Liver (tissue), 3 donors: ENCODE results near the gene TJAP1.

ENCODE experiments used
- EGR1 ChIP-seq, 2 donors: IDR thresholded peaks; 2 replicates each; pipeline ENCODE4 v1.6.1; 2016 to 2018; ENCODE audit warnings: antibody characterized with exemption in 2 of 2, low read depth in 2 of 2
- FOXA1 ChIP-seq: IDR thresholded peaks from 2 replicates; pipeline ENCODE4 v1.6.1; 2016; ENCODE audit warnings: antibody characterized with exemption
- GABPA ChIP-seq, 2 donors: IDR thresholded peaks in 1 of 2; conservative IDR thresholded peaks in 1 of 2; 2 replicates each; pipeline ENCODE4 v1.6.1; 2016; ENCODE audit warnings: antibody characterized with exemption in 2 of 2, mild to moderate bottlenecking in 1 of 2, moderate library complexity in 1 of 2
- JUND ChIP-seq, 2 donors: IDR thresholded peaks; 2 replicates each; pipeline ENCODE4 v1.6.1; 2016; ENCODE audit warnings: antibody characterized with exemption in 2 of 2
- REST ChIP-seq: IDR thresholded peaks from 2 replicates; pipeline ENCODE4 v1.6.1; 2016; ENCODE audit warnings: antibody characterized with exemption, mild to moderate bottlenecking
- RXRA ChIP-seq, 2 donors: IDR thresholded peaks; 2 replicates each; pipeline ENCODE4 v1.6.1; 2017 to 2018; ENCODE audit warnings: antibody characterized with exemption in 2 of 2, mild to moderate bottlenecking in 1 of 2
- SP1 ChIP-seq: IDR thresholded peaks from 2 replicates; pipeline ENCODE4 v1.6.1; 2018; ENCODE audit warnings: antibody characterized with exemption, mild to moderate bottlenecking
- TAF1 ChIP-seq: conservative IDR thresholded peaks from 2 replicates; pipeline ENCODE4 v1.6.1; 2016; ENCODE audit warnings: antibody characterized with exemption, mild to moderate bottlenecking
- TF ChIP-seq, protein P1 (sequence below): fragments of 150-350 bp; IDR thresholded peaks from 2 replicates; pipeline ENCODE4 v1.5.1; 2017; ENCODE audit warnings: improper control_type of control experiment, low read depth, low read length; ENCODE audit not compliant: missing input control
- TF ChIP-seq, protein P2 (sequence below): IDR thresholded peaks from 2 replicates; pipeline ENCODE4 v1.6.1; 2016; ENCODE audit warnings: antibody characterized with exemption
- TF ChIP-seq, protein P3 (sequence below): IDR thresholded peaks from 2 replicates; pipeline ENCODE4 v1.6.1; 2016; ENCODE audit warnings: antibody characterized with exemption
- donor health status: healthy.
- donor health status: healthy.

DNA sequence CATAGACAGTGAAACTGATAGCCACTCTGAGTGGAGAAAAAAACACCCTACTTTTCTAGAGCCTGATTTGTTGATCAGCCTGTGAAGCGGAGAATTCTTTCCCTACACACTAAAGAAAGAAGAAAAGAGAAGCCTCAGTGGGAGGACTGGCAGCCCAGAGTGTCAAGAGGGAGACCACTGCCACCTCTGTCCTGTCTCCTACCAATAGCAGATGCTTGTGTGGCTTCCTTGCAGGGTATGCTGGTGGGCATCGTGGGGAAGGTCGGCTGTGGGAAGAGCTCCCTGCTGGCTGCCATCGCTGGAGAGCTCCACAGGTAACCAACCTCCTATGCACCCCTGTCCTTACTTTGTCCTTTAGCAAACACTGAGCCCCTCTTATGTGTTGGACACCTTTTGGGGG, 39.7 kb upstream of the TJAP1 start:
- TF ChIP-seq, protein P1, sequence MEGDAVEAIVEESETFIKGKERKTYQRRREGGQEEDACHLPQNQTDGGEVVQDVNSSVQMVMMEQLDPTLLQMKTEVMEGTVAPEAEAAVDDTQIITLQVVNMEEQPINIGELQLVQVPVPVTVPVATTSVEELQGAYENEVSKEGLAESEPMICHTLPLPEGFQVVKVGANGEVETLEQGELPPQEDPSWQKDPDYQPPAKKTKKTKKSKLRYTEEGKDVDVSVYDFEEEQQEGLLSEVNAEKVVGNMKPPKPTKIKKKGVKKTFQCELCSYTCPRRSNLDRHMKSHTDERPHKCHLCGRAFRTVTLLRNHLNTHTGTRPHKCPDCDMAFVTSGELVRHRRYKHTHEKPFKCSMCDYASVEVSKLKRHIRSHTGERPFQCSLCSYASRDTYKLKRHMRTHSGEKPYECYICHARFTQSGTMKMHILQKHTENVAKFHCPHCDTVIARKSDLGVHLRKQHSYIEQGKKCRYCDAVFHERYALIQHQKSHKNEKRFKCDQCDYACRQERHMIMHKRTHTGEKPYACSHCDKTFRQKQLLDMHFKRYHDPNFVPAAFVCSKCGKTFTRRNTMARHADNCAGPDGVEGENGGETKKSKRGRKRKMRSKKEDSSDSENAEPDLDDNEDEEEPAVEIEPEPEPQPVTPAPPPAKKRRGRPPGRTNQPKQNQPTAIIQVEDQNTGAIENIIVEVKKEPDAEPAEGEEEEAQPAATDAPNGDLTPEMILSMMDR = no peak
- TF ChIP-seq REST (no peak), JUND (IDR thresholded peaks at IDR 0.05) (no peak), GABPA (IDR thresholded peaks at IDR 0.05 in 1 of 2, conservative IDR thresholded peaks at IDR 0.05 in 1 of 2) (no peak), SP1 (no peak), TAF1 (no peak), EGR1 (IDR thresholded peaks at IDR 0.05; ENCODE audit: low read depth in 2 of 2) (no peak), FOXA1 (no peak), RXRA (IDR thresholded peaks at IDR 0.05) (no peak)
- TF ChIP-seq, protein P2, sequence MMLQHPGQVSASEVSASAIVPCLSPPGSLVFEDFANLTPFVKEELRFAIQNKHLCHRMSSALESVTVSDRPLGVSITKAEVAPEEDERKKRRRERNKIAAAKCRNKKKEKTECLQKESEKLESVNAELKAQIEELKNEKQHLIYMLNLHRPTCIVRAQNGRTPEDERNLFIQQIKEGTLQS = no peak
- TF ChIP-seq, protein P3, sequence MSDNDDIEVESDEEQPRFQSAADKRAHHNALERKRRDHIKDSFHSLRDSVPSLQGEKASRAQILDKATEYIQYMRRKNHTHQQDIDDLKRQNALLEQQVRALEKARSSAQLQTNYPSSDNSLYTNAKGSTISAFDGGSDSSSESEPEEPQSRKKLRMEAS = no peak
